ENCODE measurements around the gene APOO.

APOO gene

GRCh38 chrX:23907498-23908218, at the start of gene APOO, which contains the start of gene CXorf58:
APOO (minus strand) TSS chrX:23907938; CDS start chrX:23907702, 236 bp downstream.
CXorf58 (plus strand) TSS chrX:23908006; CDS start chrX:23910303, 2,297 bp downstream.
- H3K4me3 Mint-ChIP-seq, result peak within 1 kb of the TSS; percentile 77

GRCh38 chrX:23954396-23954795, 46.7 kb upstream of the APOO start:
- Mint-ChIP-seq H3K27ac (peak overlapping the region; percentile 86), H3K9me3 (no peaks in the 10 kb centered on the region), H3K27me3 (no peaks in the 10 kb centered on the region), H3K36me3 (ENCODE audit: low read depth) (no peaks in the 10 kb centered on the region), H3K4me1 (peaks cover 31% of the 10 kb centered on the region), H3K4me3 (no peak overlapping the region)
- ATAC-seq (no peak), DNase-seq (no peak)

More at GRCh38 chrX:23907498-23908218, at the start of gene APOO, which contains the start of gene CXorf58:
- Mint-ChIP-seq H3K4me1 (peaks cover 23% of the 10 kb centered on the region), H3K27me3 (no peaks in the 10 kb centered on the region), H3K9me3 (no peaks in the 10 kb centered on the region), H3K36me3 (ENCODE audit: low read depth) (no peaks in the 10 kb centered on the region), H3K27ac (peak within 1 kb of the TSS; percentile 82)
- DNase-seq (peak; percentile 88), ATAC-seq (peak; percentile 96)

- DNase-seq, result no peak
- peak overlapping the region; percentile 86 for H3K27ac Mint-ChIP-seq
- H3K27me3 Mint-ChIP-seq, result no peaks in the 10 kb centered on the region
- H3K36me3 Mint-ChIP-seq (ENCODE audit: low read depth), result no peaks in the 10 kb centered on the region
- peak overlapping the region; percentile 78 for H3K4me3 Mint-ChIP-seq
- H3K4me1 Mint-ChIP-seq, result peaks cover 29% of the 10 kb centered on the region
- ATAC-seq, result no peak
- no peaks in the 10 kb centered on the region for H3K9me3 Mint-ChIP-seq
These were observed 46.2 kb upstream of the APOO start for GRCh38 chrX:23953908-23954269.

- Mint-ChIP-seq H3K4me3 (peak overlapping the region; percentile 78), H3K9me3 (no peaks in the 10 kb centered on the region), H3K27ac (peak overlapping the region; percentile 86), H3K27me3 (no peaks in the 10 kb centered on the region), H3K36me3 (ENCODE audit: low read depth) (no peaks in the 10 kb centered on the region), H3K4me1 (peaks cover 26% of the 10 kb centered on the region)
- peak; percentile 26 for DNase-seq
- ATAC-seq, result peak; percentile 96
These were observed 45.5 kb upstream of the APOO start for GRCh38 chrX:23952984-23953907.

- no peaks in the 10 kb centered on the region for H3K36me3 Mint-ChIP-seq (ENCODE audit: low read depth)
- ATAC-seq (no peak), DNase-seq (no peak)
- H3K4me1 Mint-ChIP-seq, result peaks cover 26% of the 10 kb centered on the region
- no peaks in the 10 kb centered on the region for H3K9me3 Mint-ChIP-seq
- no peak overlapping the region for H3K27ac Mint-ChIP-seq
- H3K4me3 Mint-ChIP-seq, result peak overlapping the region; percentile 78
- H3K27me3 Mint-ChIP-seq, result no peaks in the 10 kb centered on the region
These were observed 44.7 kb upstream of the APOO start for GRCh38 chrX:23952391-23952790.

GRCh38 chrX:23945206-23945605, 37.5 kb upstream of the APOO start:
- DNase-seq (no peak), ATAC-seq (no peak)
- no peaks in the 10 kb centered on the region for H3K4me1 Mint-ChIP-seq
- no peak overlapping the region for H3K4me3 Mint-ChIP-seq
- H3K9me3 Mint-ChIP-seq, result no peaks in the 10 kb centered on the region
- no peaks in the 10 kb centered on the region for H3K36me3 Mint-ChIP-seq (ENCODE audit: low read depth)
- H3K27ac Mint-ChIP-seq, result no peak overlapping the region
- no peaks in the 10 kb centered on the region for H3K27me3 Mint-ChIP-seq

GRCh38 chrX:23944234-23944633, 36.5 kb upstream of the APOO start:
- H3K36me3 Mint-ChIP-seq (ENCODE audit: low read depth), result no peaks in the 10 kb centered on the region
- no peaks in the 10 kb centered on the region for H3K27me3 Mint-ChIP-seq
- DNase-seq (no peak), ATAC-seq (no peak)
- no peak overlapping the region for H3K4me3 Mint-ChIP-seq
- H3K9me3 Mint-ChIP-seq, result no peaks in the 10 kb centered on the region
- H3K27ac Mint-ChIP-seq, result no peak overlapping the region
- no peaks in the 10 kb centered on the region for H3K4me1 Mint-ChIP-seq

GRCh38 chrX:23939203-23939602, 31.5 kb upstream of the APOO start:
- Mint-ChIP-seq H3K27me3 (no peaks in the 10 kb centered on the region), H3K4me3 (no peak overlapping the region), H3K27ac (no peak overlapping the region)

GRCh38 chrX:23938690-23939089, 31.0 kb upstream of the APOO start:
- Mint-ChIP-seq H3K27ac (no peak overlapping the region), H3K27me3 (no peaks in the 10 kb centered on the region), H3K9me3 (no peaks in the 10 kb centered on the region), H3K4me3 (no peak overlapping the region), H3K36me3 (ENCODE audit: low read depth) (no peaks in the 10 kb centered on the region), H3K4me1 (no peaks in the 10 kb centered on the region)
- DNase-seq, result no peak
- no peak for ATAC-seq

More at GRCh38 chrX:23939203-23939602, 31.5 kb upstream of the APOO start:
- DNase-seq (no peak), ATAC-seq (no peak)
- Mint-ChIP-seq H3K4me1 (no peaks in the 10 kb centered on the region), H3K36me3 (ENCODE audit: low read depth) (no peaks in the 10 kb centered on the region), H3K9me3 (no peaks in the 10 kb centered on the region)

GRCh38 chrX:23937100-23937499, 29.4 kb upstream of the APOO start:
- H3K27ac Mint-ChIP-seq, result no peak overlapping the region
- DNase-seq (no peak), ATAC-seq (no peak)
- no peaks in the 10 kb centered on the region for H3K9me3 Mint-ChIP-seq
- no peak overlapping the region for H3K4me3 Mint-ChIP-seq
- no peaks in the 10 kb centered on the region for H3K27me3 Mint-ChIP-seq
- H3K4me1 Mint-ChIP-seq, result peaks cover 7% of the 10 kb centered on the region
- H3K36me3 Mint-ChIP-seq (ENCODE audit: low read depth), result no peaks in the 10 kb centered on the region

- H3K27me3 Mint-ChIP-seq, result no peaks in the 10 kb centered on the region
- H3K9me3 Mint-ChIP-seq, result no peaks in the 10 kb centered on the region
- DNase-seq, result no peak
- H3K36me3 Mint-ChIP-seq (ENCODE audit: low read depth), result no peaks in the 10 kb centered on the region
- no peak for ATAC-seq
- H3K4me1 Mint-ChIP-seq, result peaks cover 15% of the 10 kb centered on the region
- H3K4me3 Mint-ChIP-seq, result no peak overlapping the region
- no peak overlapping the region for H3K27ac Mint-ChIP-seq
These were observed 28.4 kb upstream of the APOO start for GRCh38 chrX:23936180-23936579.

GRCh38 chrX:23935106-23935505, 27.4 kb upstream of the APOO start:
- H3K9me3 Mint-ChIP-seq, result no peaks in the 10 kb centered on the region
- ATAC-seq, result no peak
- H3K27me3 Mint-ChIP-seq, result no peaks in the 10 kb centered on the region
- no peaks in the 10 kb centered on the region for H3K36me3 Mint-ChIP-seq (ENCODE audit: low read depth)
- DNase-seq, result no peak
- no peak overlapping the region for H3K27ac Mint-ChIP-seq
- H3K4me3 Mint-ChIP-seq, result no peak overlapping the region
- H3K4me1 Mint-ChIP-seq, result peaks cover 19% of the 10 kb centered on the region

- Mint-ChIP-seq H3K27ac (no peak overlapping the region), H3K9me3 (no peaks in the 10 kb centered on the region), H3K4me3 (no peak overlapping the region)
These were observed 24.3 kb upstream of the APOO start for GRCh38 chrX:23932046-23932445.

GRCh38 chrX:23930894-23931604, 23.3 kb upstream of the APOO start:
- no peaks in the 10 kb centered on the region for H3K27me3 Mint-ChIP-seq
- H3K4me1 Mint-ChIP-seq, result peaks cover 19% of the 10 kb centered on the region
- peak; percentile 40 for ATAC-seq
- no peaks in the 10 kb centered on the region for H3K36me3 Mint-ChIP-seq (ENCODE audit: low read depth)
- no peak overlapping the region for H3K4me3 Mint-ChIP-seq
- DNase-seq, result no peak
- H3K27ac Mint-ChIP-seq, result peak overlapping the region; percentile 49
- no peaks in the 10 kb centered on the region for H3K9me3 Mint-ChIP-seq

More at GRCh38 chrX:23932046-23932445, 24.3 kb upstream of the APOO start:
- ATAC-seq, result no peak
- no peaks in the 10 kb centered on the region for H3K36me3 Mint-ChIP-seq (ENCODE audit: low read depth)
- no peaks in the 10 kb centered on the region for H3K27me3 Mint-ChIP-seq
- DNase-seq, result no peak
- H3K4me1 Mint-ChIP-seq, result peaks cover 19% of the 10 kb centered on the region

All from activated naive CD8-positive, alpha-beta T cell treated with anti-CD3 and anti-CD28 coated beads, Interleukin-2, amount 50 U/mL, for 24 hours (primary cell).